Ovary (tissue), 9 donors: ENCODE measurements around the gene CD247. TPM values are rescaled to one million over a fixed set of nuclear protein-coding genes. Genes with fewer than 3 reads are reported as not detected.

ENCODE experiments used
- DNase-seq, 5 donors: peaks; one replicate each; pipeline ENCODE4 v3.0.0-alpha.2; 2019 to 2020
- H3K27ac ChIP-seq, 2 donors: fragments of 200-600 bp; one replicate each; pipeline versions ENCODE4 v1.5.1 to v1.8.0; 2019 to 2022
- H3K27me3 ChIP-seq: fragments of 200-600 bp; one replicate; pipeline ENCODE4 v1.8.0; 2022
- H3K36me3 ChIP-seq: fragments of 200-600 bp; sonication (generic); one replicate; pipeline ENCODE4 v1.5.1; 2019
- H3K4me1 ChIP-seq: one replicate; pipeline ENCODE4 v1.8.1; 2013; ENCODE audit warnings: mild to moderate bottlenecking, moderate library complexity; ENCODE audit not compliant: insufficient read depth
- H3K4me3 ChIP-seq: fragments of 200-600 bp; sonication (generic); one replicate; pipeline ENCODE4 v1.5.1; 2017
- H3K9me3 ChIP-seq, 2 donors: fragments of 200-600 bp in 1 of 2; sonication (generic) in 1 of 2; one replicate each; pipeline versions ENCODE4 v1.5.1 to v1.8.1; 2013 to 2019; ENCODE audit warnings: mild to moderate bottlenecking in 1 of 2, moderate library complexity in 1 of 2
- CTCF ChIP-seq, 3 donors: fragments of 450-650 bp in 2 of 3; fragments of 200-600 bp in 1 of 3; IDR thresholded peaks; one replicate each; pipeline versions ENCODE4 v1.5.1 to v1.8.0; 2016 to 2022; ENCODE audit warnings: antibody characterized with exemption in 3 of 3, mild to moderate bottlenecking in 1 of 3
- EP300 ChIP-seq: sonication (generic); formaldehyde crosslinking; IDR thresholded peaks from one replicate; pipeline ENCODE4 v1.6.1; 2017; ENCODE audit warnings: antibody characterized with exemption
- POLR2A ChIP-seq: fragments of 450-650 bp; IDR thresholded peaks from one replicate; pipeline ENCODE4 v1.6.1; 2017; ENCODE audit warnings: antibody characterized with exemption, mild to moderate bottlenecking, moderate library complexity
- WGBS, 3 donors: extraction: QIAGEN DNeasy Blood & Tissue Kit in 1 of 3; methylation state at CpG; one replicate each; pipeline versions ENCODE4 v1.1.5 to v1.1.7; 2013 to 2017; 5-methylcytosine and 5-hydroxymethylcytosine counted together
- intact Hi-C, 4 donors: fragments of 100-400 bp; cut with DNase I; formaldehyde crosslinking; loops; one replicate each; pipeline versions ENCODE4 v1.11.0 to v1.15.1; 2022 to 2023
- polyA plus RNA-seq, 2 donors: library from polyadenylated mRNA; stranded (reverse); fragments of 200-250 nt in 1 of 2; fragments of 350-450 nt in 1 of 2; fragmentation: Illumina TruSeq in 1 of 2; extraction: RNeasy Lipid Tissue Mini Kit (QIAGEN cat#74804) in 1 of 2; gene quantifications; one replicate each; pipeline ENCODE4 v1.2.3, GENCODE V29; 2013 to 2014
- total RNA-seq, 7 donors: library from RNA; depleted of rRNA in 2 of 7; stranded (reverse); fragments of >200 nt in 2 of 7; fragmentation: NEBNext Ultra II Directional in 3 of 7; extraction: Animal tissue kit (Norgen Biotek cat#: 25700) in 3 of 7; gene quantifications; one replicate each; pipeline versions ENCODE4 v1.1.0 to v1.2.4, GENCODE V29; 2016 to 2023
- donor health status: DM: no; HTN: no; CAD: no; lungs with moderate emphysema.
- donor health status: DM: no; HTN: no; CAD: no.
- donor health status: Bipolar disorder and iron deficiency.
- donor health status: DM: yes; HTN: yes; CAD: no.
- donor health status: DM: no; HTN: no; CAD: no.
- donor health status: DM: yes; HTN: yes; CAD: no.

The CD247 gene
- total and polyA plus RNA-seq, 9 donors, result 0.32 to 3.3 (median 0.47) TPM

DNA sequence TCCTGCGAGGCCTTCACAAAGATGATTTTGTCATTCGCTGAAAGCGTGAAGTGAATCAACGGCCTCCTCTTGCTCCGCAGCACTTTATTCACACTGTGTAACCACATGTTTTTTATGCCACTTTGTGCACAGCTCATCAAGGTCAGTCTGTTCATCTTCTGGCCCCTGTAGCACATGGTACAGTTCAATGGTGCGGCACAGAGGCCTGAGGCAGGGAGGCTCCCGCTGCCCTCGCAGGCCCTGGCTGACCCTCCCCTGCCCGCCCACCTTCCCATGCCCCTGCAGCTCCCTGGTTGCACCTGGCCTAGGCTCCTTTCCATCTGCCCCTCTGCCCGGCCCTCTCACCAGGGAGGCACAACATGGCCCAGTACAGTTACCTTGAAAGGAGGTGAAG, 87.5 kb downstream of the CD247 start:
- TF ChIP-seq POLR2A, result no peak
- no peak for TF ChIP-seq CTCF (IDR thresholded peaks at IDR 0.05)
- TF ChIP-seq EP300, result no peak
- H3K4me1 ChIP-seq, result no peaks in the 10 kb centered on the region
- DNase-seq, result no peak
- H3K27me3 ChIP-seq, result no peaks in the 10 kb centered on the region
- H3K9me3 ChIP-seq, result no peaks in the 10 kb centered on the region
- no peak overlapping the region for H3K4me3 ChIP-seq
- no peaks in the 10 kb centered on the region for H3K36me3 ChIP-seq
- 80 to 91% (median 81%) methylated on average over 10 of the region's 10 CpGs for WGBS, 3 donors
- intact Hi-C loops, result no loop called here
- no peak overlapping the region for H3K27ac ChIP-seq

- intact Hi-C loops, result no loop called here
- no peak for DNase-seq
- Histone ChIP-seq H3K4me3 (no peak overlapping the region), H3K4me1 (no peaks in the 10 kb centered on the region), H3K27me3 (no peaks in the 10 kb centered on the region), H3K27ac (no peak overlapping the region), H3K36me3 (no peaks in the 10 kb centered on the region), H3K9me3 (no peaks in the 10 kb centered on the region)
- TF ChIP-seq POLR2A (no peak), CTCF (IDR thresholded peaks at IDR 0.05) (no peak), EP300 (no peak)
- 82 to 88% (median 83%) methylated on average over 17 of the region's 17 CpGs for WGBS, 3 donors
Observed at GRCh38 chr1:167430134-167430848, 88.0 kb downstream of the CD247 start.

- WGBS, 3 donors, result 48 to 67% (median 49%) methylated on average over 2 of the region's 2 CpGs
- Histone ChIP-seq H3K27ac (no peak overlapping the region), H3K27me3 (no peaks in the 10 kb centered on the region), H3K4me3 (no peak overlapping the region), H3K9me3 (no peaks in the 10 kb centered on the region), H3K4me1 (no peaks in the 10 kb centered on the region), H3K36me3 (no peaks in the 10 kb centered on the region)
- DNase-seq, result no peak
- TF ChIP-seq CTCF (IDR thresholded peaks at IDR 0.05), result no peak
- TF ChIP-seq EP300, result no peak
- no peak for TF ChIP-seq POLR2A
- intact Hi-C loops, result no loop called here
Observed at GRCh38 chr1:167429612-167430011, 88.7 kb downstream of the CD247 start.

DNA sequence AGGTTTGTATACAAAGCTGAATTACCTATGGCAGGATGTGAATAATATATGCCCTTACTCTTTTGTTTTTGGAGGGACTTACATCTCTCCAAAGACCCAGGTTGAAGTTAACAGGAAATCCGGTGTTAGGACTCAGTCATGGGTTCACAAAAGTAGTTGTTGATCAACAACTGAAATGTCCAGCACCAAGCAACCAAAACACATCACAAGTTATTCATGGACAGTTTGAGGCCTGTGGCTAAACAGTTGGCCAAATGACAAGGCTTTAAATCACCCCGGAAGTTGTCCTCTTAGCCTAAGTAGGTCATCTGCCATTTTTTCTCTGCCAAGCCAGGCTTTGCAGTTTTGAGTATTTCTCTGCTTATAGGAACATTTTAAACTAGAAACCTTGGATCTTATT, 89.9 kb downstream of the CD247 start:
- Histone ChIP-seq H3K27ac (no peak overlapping the region), H3K27me3 (no peaks in the 10 kb centered on the region), H3K4me1 (no peaks in the 10 kb centered on the region), H3K4me3 (no peak overlapping the region), H3K9me3 (no peaks in the 10 kb centered on the region), H3K36me3 (no peaks in the 10 kb centered on the region)
- WGBS, 3 donors, result 41 to 48% (median 47%) methylated on average over 2 of the region's 2 CpGs
- intact Hi-C loops, result no loop called here
- TF ChIP-seq CTCF (IDR thresholded peaks at IDR 0.05) (no peak), EP300 (no peak), POLR2A (no peak)
- no peak for DNase-seq
